ENCODE measurements around the gene DEAF1.

DEAF1 gene

GRCh38 chr11:620201-620600 is 74.8 kb downstream of the DEAF1 start:
- TF ChIP-seq TAF1 (IDR thresholded peaks at IDR 0.05; ENCODE audit: borderline replicate concordance, insufficient read depth, low read length) = no peak
- TF ChIP-seq REST (IDR thresholded peaks at IDR 0.05; ENCODE audit: insufficient read depth in 1 of 2, low read depth in 2 of 2, low read length in 2 of 2) = no peak
- TF ChIP-seq SIN3A (IDR thresholded peaks at IDR 0.05; ENCODE audit: borderline replicate concordance, insufficient read depth, low read length) = no peak
- TF ChIP-seq FOXP2 (optimal IDR thresholded peaks at IDR 0.05; ENCODE audit: borderline replicate concordance, extremely low read depth, extremely low read length, insufficient read depth) = no peak
- no peak for TF ChIP-seq POLR2AphosphoS5 (IDR thresholded peaks at IDR 0.05; ENCODE audit: low read depth, low read length)

GRCh38 chr11:619628-620050 is 75.4 kb downstream of the DEAF1 start:
- TF ChIP-seq POLR2AphosphoS5 (IDR thresholded peaks at IDR 0.05; ENCODE audit: low read depth, low read length) (no peak), REST (IDR thresholded peaks at IDR 0.05; ENCODE audit: insufficient read depth in 1 of 2, low read depth in 2 of 2, low read length in 2 of 2) (no peak), TAF1 (IDR thresholded peaks at IDR 0.05; ENCODE audit: borderline replicate concordance, insufficient read depth, low read length) (no peak), SIN3A (IDR thresholded peaks at IDR 0.05; ENCODE audit: borderline replicate concordance, insufficient read depth, low read length) (no peak)

GRCh38 chr11:618856-619627 is 76.0 kb downstream of the DEAF1 start:
- TF ChIP-seq REST (IDR thresholded peaks at IDR 0.05; ENCODE audit: insufficient read depth in 1 of 2, low read depth in 2 of 2, low read length in 2 of 2) (no peak), FOXP2 (optimal IDR thresholded peaks at IDR 0.05; ENCODE audit: borderline replicate concordance, extremely low read depth, extremely low read length, insufficient read depth) (no peak), POLR2AphosphoS5 (IDR thresholded peaks at IDR 0.05; ENCODE audit: low read depth, low read length) (no peak), TAF1 (IDR thresholded peaks at IDR 0.05; ENCODE audit: borderline replicate concordance, insufficient read depth, low read length) (no peak), SIN3A (IDR thresholded peaks at IDR 0.05; ENCODE audit: borderline replicate concordance, insufficient read depth, low read length) (no peak)

GRCh38 chr11:617912-618682 is 76.9 kb downstream of the DEAF1 start:
- TF ChIP-seq SIN3A (IDR thresholded peaks at IDR 0.05; ENCODE audit: borderline replicate concordance, insufficient read depth, low read length) (no peak), TAF1 (IDR thresholded peaks at IDR 0.05; ENCODE audit: borderline replicate concordance, insufficient read depth, low read length) (no peak), REST (IDR thresholded peaks at IDR 0.05; ENCODE audit: insufficient read depth in 1 of 2, low read depth in 2 of 2, low read length in 2 of 2) (no peak), POLR2AphosphoS5 (IDR thresholded peaks at IDR 0.05; ENCODE audit: low read depth, low read length) (no peak), FOXP2 (optimal IDR thresholded peaks at IDR 0.05; ENCODE audit: borderline replicate concordance, extremely low read depth, extremely low read length, insufficient read depth) (no peak)

Data from PFSK-1 (cell line).